Subcutaneous adipose tissue (tissue), 4 donors: Measurements from ENCODE around the gene TAF11. TPM values are rescaled to one million over a fixed set of nuclear protein-coding genes. Genes with fewer than 3 reads are reported as not detected.

Experiments
- total RNA-seq, 4 donors: library from RNA; depleted of rRNA; stranded (reverse); fragments of >200 nt; gene quantifications; one replicate each; pipeline ENCODE4 v1.1.0, GENCODE V29; 2016
- TF ChIP-seq, protein P1 (sequence below): fragments of 450-650 bp; IDR thresholded peaks from one replicate; pipeline ENCODE4 v1.5.1; 2016; ENCODE audit warnings: low read depth, mild to moderate bottlenecking, control low read depth, antibody characterized with exemption, moderate library complexity

Gene TAF11
- total RNA-seq, 4 donors from 2014 or later = 12.2 to 18.5 (median 18.2) TPM

DNA sequence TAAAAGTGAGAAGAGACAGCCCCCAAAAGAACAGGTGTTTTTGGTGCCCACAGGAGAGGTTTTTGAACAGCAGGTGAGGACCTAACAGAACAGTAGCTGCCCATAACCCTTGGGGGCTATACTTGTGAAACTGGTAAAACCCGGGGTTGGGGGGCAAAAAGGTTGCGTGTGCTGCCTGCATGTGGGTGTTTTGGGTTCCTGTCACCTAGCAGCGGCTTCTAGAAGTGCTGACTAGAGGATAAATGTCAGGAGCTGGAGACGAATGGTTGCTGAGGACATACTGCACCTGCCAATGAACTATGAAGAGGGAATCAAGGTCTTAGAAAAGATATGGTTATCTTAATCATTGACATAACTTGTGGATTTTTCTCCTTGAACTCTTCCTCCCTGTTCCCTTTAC, 16.0 kb downstream of the TAF11 start:
- TF ChIP-seq, protein P1, sequence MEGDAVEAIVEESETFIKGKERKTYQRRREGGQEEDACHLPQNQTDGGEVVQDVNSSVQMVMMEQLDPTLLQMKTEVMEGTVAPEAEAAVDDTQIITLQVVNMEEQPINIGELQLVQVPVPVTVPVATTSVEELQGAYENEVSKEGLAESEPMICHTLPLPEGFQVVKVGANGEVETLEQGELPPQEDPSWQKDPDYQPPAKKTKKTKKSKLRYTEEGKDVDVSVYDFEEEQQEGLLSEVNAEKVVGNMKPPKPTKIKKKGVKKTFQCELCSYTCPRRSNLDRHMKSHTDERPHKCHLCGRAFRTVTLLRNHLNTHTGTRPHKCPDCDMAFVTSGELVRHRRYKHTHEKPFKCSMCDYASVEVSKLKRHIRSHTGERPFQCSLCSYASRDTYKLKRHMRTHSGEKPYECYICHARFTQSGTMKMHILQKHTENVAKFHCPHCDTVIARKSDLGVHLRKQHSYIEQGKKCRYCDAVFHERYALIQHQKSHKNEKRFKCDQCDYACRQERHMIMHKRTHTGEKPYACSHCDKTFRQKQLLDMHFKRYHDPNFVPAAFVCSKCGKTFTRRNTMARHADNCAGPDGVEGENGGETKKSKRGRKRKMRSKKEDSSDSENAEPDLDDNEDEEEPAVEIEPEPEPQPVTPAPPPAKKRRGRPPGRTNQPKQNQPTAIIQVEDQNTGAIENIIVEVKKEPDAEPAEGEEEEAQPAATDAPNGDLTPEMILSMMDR = no peak

- TF ChIP-seq, protein P1 = no peak
Measured at GRCh38 chr6:34867484-34867883, 20.4 kb downstream of the TAF11 start.

DNA sequence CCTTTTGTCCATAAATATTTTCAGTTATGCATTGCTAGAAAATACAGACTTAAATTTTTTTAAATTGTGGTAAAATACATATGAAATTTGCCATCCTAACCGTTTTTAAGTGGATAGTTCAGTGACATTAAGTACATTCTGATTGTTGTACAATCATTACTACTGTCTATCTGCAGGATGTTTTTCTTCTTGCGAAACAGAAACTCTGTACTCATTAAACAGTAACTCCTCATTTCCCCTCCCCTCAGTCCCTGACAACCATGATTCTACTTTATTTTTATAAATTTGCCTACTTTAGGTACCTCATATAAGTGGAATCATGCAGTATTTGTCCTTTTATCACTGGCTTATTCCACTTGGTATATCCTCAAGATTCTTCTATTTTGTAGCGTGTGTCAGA, 21.3 kb downstream of the TAF11 start:
- TF ChIP-seq, protein P1 = no peak

GRCh38 chr6:34865107-34865506, 22.7 kb downstream of the TAF11 start:
- TF ChIP-seq, protein P1 = no peak

GRCh38 chr6:34864007-34864406, 23.8 kb downstream of the TAF11 start:
- TF ChIP-seq, protein P1 = no peak

DNA sequence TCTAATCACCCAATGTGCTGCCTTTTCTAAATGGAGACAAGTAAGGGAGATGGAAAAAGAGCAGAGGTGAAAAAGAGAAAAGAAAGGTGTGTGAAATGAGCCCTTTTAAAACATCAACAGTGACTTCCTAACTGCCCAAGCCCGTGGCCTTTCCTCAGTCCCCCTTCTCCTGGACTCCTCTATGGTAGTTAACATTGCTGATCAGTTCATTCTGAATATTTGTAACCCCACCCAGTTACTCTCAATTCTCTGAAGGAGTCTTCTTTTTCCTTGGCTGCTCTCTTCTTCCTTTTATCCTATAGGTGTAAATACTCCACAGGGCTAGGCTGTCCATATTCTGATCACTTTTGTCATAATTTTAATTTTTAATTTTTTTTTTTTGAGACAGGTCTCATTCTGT, 27.1 kb downstream of the TAF11 start:
- TF ChIP-seq, protein P1 = no peak

DNA sequence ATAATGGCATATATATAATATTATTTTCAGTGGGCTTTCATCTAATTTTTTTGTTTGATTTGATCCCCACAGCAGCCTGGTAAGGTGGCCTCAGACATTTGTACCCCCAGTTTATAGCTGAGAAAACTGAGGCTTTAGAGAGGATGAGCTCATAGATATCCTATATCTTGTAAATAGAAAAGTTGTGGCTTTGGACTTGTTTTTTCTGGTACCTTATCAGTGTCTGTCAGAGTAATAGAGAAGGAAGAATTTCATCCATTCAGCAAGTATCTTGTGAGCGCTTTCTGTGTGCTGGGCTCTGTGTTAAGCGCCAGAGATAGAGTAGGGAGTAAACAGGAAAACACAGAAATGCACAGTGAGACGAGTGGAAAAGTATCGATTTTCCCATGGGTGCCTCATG, 27.9 kb downstream of the TAF11 start:
- TF ChIP-seq, protein P1 = no peak

DNA sequence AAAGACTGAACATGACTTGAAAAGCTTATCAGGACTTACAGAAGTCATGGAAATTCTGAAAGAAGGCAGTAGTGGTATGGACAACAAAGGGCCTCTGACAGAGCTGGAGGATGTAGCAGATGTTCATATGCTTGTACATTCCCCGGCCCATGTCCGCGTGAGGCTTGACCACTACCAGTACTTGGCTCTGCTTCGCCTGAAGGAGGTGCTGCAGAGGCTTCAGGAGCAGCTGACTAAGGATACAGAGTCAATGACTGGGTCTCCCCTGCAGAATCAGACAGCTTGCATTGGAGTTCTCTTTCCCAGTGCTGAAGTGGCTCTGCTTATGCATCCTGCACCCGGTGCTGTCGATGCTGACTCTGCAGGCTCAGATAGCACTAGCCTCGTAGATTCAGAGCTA, 29.2 kb downstream of the TAF11 start:
- TF ChIP-seq, protein P1 = no peak
